GM04503 (cell line): ENCODE measurements around the gene SLC35F3.
"Not testable (repeated sequence)": the region's sequence is repeated elsewhere in the genome, so short reads cannot be mapped to it uniquely, and the experiment has no call there.

ENCODE experiments used
- DNase-seq: peaks from one replicate; pipeline ENCODE4 v3.0.0-alpha.2; 2012; ENCODE audit warnings: low read depth

The SLC35F3 gene

DNA sequence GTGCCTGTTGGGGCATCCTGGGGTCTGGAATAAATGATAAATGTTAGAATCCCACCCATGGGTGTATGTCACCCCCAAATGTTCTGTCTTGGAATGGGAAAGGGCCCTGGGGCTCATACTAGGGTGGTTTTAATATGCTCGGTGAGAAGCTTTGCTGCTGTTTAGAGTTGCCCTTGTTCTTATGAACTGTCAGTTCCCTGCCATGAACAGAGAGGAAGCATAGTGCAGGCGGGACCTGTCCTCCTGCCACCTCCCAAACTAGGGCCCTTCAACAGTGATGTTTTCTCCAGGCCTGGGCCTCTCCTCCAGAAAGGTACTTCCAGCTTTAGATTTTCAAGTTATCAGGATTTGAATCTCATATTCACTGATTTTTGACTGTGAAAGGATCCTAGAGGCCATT, 388.1 kb downstream of the SLC35F3 start:
- no peak for DNase-seq

DNA sequence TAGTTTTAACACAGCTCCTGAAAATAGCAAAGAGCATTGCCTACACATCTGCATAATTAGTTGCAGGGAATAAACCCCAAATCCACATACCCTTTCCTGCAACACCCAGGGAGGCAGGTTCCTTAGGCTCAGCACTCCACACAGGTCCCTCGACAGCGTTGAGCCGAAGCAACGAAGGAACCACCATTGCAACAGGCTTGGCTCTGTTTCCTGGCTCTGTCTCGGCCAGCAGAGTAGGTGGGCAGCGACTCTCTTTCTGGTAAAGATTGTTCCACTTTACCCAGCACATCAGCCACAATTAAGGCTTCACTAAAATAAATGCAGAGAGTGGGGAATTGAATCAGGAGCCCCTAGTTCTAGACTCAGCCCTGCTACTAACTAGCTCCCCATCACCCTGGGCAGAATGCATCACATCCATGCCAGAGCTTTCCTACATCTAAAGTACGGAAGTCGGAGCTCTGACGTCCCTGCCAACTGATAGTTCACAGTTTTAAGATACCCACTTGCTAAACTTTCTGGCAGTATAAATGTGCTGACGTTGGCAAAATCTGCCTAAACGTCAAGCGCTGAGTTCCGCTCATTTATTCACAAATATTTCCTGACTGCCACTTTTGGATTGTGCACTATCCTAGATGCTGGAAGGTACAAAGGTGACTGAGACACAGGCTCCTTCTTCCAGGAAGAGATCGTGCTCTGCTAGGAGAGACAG, 389.8 kb downstream of the SLC35F3 start:
- DNase-seq: no peak

DNA sequence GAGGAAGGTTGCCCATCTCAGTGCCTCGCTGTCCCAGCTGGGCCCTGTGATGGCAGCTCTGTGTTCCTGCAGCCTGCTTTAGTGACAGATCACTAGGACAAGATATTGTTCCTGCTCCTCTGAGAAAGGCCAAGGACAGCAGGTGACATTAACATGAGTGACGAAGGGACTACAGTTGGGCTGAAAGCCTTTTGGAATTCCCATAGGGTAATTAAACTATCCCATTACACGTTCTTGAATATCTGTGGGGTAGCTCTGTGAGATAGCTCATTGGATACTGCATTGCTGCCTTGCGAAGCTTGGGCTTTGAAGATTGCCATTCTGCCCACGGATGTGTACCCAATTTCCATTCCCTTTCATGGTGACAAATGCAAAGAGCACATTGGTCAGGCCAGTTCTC, 390.6 kb downstream of the SLC35F3 start:
- DNase-seq: no peak

DNA sequence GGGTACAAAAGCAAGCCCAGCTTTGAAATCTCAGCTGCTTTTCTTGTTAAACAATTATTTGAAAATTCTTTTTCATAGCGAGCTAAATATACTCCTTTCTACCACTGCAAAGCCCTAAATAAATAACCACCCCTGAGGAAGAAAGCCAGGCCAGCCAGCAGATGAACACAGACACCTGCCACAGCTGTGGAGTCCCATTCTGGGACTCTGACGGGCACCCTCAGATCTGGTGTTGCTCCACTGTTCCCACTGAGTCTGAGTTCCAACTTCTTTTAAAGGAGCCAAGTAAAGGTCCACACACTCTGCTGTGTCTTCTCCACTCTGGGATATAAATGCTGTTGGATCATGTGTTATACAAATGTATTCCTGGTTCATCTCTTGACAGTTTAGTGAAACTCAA, 391.1 kb downstream of the SLC35F3 start:
- no peak for DNase-seq

DNA sequence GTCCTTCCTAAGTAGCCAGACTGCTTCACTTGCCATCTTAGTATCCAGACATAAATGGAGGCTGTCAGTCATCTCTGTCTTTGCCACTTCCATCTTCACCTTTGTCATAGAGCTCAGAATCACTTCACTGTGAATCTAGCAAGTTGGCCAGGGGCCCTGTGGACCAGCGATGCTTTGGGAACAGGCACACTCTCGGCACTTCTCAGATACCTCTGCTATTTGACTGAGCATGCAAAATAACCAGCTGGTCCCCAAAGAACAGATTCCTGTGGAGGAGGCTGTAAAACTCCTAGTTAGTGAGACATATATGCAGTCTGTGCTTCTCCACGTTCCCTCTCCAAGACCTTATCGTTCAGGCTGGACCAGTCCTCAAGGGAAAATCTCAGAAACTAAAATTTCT, 392.0 kb downstream of the SLC35F3 start:
- DNase-seq: no peak

- no peak for DNase-seq
Observed at GRCh38 chr1:234297668-234298067, 393.2 kb downstream of the SLC35F3 start.

- no peak for DNase-seq
Observed at GRCh38 chr1:234300096-234300495, 395.6 kb downstream of the SLC35F3 start.

GRCh38 chr1:234301663-234302062, 397.2 kb downstream of the SLC35F3 start:
- DNase-seq: not testable (repeated sequence)

DNA sequence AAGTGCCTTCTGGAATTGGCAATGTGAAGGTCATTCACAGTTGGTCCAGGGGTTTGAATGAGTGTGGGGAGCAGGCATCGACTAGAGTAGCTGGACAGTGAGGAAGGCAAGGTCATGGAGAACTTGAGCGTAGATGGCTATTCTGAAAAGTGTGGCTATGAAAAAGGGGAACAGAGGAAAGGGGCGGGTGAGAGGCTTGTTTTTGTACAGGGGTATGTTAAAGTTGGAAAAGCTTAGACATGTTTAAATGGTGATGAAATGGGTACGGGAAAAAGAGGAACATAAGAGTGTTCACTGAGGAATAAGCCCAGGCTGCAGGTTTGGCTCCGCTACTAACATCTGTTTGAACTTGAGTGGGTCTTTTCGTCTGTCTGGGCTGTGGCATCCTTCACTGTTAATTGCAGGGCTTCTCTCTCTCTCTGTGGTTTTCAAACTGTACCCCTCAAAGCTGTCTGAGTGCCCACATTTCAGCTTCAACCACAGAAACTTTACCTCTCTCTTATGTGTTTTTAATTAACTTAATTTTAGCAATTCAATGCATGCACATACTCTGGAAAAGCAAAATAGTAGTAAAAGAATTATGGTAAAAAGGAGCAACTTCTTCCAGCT, 398.0 kb downstream of the SLC35F3 start:
- no peak for DNase-seq

- no peak for DNase-seq
Observed at GRCh38 chr1:234303231-234303630, 398.8 kb downstream of the SLC35F3 start.

- no peak for DNase-seq
Observed at GRCh38 chr1:234307726-234308125, 403.2 kb downstream of the SLC35F3 start.

DNA sequence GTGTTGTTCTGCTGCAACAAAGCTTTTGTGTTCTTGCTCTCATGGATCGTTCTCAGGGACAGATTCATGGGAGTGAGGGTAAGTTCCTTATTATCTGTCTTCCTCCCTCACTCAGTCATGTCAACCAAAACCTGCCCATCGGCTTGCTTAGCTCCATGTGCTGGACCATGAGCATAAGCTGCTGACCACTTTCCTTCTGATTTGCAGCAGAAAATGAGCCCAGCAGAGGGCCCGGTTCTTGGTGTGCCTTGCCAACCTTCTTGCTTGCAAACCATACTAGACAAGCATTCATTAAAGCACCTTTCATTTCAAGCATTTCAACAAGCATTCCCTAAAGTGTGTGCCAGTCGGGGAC, 404.7 kb downstream of the SLC35F3 start:
- no peak for DNase-seq

DNA sequence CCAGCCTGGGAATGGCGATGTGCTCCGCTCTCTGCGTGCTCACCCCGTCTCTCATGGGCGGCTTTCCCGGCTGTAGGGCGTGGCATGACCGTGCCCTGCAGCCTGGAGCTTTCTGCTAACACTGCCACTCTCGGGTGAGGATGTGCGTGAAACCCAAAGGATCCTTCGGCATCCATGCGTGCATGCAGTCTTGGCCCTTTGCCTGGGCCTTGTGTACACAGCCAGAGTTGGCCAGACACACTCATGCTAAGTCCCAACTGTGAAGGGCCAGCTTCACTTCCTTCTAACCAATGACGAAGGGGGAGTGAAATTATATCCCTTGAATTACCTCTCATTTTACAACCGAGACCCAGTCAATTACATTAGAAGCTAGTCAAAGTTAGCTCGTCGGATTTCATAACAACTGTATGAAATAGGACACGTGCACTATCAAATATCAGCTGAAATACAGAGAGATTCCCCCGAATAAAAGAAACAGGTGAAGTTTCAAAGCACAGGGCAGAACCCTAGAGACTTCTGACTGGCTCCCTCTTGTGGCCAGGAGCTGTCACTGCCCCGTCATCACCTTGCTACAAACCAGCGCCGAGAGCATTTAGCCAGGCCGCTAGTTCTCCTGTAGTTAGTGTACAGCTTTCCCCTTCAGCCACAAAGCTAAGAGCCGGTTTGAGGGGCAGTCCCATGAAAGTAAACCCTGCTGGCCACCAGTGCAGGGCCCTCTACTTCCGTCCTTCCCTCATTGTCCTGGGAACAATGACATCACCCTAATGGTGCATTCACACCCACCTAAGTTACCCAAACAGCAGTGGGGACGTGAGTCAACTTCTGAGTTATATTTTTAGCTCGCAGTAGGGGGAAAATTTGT, 405.4 kb downstream of the SLC35F3 start:
- no peak for DNase-seq

DNA sequence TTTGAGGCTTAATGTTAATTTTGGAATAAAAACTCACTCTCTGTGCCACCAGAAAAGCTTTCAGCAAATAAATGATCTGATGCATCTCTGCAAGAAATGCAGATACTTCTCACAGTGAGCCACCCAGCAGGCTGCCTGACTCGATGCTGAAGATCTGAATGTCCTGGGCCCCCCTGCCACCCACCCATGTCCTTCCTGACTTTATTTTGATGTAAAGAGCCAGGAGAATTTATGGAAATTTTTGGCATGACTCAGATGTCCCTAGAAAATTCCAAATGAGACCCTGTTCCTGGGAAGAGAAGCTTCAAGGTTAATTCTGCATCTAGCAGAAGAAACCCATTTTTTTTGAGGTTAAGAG, 406.0 kb downstream of the SLC35F3 start:
- DNase-seq: no peak

DNA sequence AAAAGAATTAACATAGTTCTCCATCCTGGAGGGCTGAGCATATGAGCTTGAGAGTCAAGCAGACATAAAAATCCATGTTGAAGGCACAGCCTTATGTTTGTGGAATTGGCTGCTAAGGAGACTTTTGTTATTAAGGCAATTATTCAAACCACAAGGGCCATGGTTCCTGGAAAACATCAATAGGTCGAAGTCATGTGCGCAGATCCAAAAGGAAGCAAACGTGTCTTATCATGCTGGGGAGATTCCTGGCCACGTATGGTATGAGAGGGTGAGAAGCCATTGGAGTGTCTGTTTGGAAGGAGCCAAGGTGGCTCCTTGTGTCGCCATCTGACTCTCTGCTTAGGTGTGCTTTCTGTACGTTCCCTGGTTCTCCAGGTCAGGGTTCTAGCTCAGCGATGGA, 406.9 kb downstream of the SLC35F3 start:
- no peak for DNase-seq

DNA sequence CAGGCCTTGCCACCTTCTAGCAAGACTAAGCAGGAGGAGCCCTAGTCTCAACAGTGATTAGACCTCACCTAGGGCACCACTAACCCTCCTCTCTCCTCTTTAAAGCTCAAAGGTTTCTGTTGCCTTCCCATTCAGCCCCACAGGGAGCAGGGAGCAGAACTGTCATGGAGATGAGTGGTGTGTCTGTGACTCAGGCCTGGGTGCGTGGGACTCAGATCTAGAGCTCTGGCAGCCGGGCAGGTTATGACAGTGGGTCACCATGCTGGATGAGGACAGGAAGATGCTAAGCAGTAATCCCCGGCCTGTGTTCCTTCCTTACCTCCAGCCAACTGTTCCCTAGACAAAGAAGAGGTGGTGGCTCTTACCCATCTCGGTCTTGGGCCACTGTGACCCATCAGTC, 408.7 kb downstream of the SLC35F3 start:
- no peak for DNase-seq

DNA sequence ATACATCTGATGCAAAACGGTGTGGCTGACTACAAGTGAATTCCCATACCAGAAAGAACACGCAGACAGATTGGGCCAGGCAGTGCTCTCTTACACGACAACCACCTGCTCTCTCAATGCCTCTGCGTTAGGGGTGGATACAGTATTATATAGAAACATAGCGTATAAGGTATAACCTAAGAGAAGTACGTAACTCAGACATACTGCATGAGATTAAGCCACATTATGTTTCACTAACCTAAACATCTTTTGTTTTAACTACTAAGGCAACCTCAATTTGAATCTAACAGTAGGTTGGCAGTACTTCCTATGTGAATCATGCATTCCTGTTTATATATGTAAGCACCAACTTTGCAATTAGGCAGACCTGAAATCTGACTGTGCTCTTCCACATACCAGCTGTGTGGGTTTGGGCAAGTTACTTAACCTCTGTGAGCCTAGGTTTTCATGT, 410.6 kb downstream of the SLC35F3 start:
- peak; percentile 16 for DNase-seq

DNA sequence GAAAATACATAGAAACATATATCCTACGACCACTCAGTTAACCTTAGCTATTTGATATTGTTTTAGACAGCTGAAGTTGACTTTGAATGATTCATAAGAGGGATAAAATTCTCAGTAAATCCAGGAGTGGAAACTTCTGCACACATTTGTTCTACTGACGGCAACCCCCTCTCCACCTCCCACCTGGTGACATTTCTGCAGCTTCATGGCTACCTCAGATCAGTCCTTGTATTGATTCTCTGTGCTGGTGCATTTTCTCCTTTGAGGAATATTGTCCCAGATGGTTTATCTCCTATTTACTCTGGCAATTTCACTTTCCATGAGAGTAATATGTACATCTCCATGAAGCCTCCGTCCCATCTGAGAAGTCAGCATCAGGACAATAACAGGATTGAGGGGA, 411.1 kb downstream of the SLC35F3 start:
- no peak for DNase-seq

- no peak for DNase-seq
Observed at GRCh38 chr1:234316486-234316885, 412.0 kb downstream of the SLC35F3 start.

DNA sequence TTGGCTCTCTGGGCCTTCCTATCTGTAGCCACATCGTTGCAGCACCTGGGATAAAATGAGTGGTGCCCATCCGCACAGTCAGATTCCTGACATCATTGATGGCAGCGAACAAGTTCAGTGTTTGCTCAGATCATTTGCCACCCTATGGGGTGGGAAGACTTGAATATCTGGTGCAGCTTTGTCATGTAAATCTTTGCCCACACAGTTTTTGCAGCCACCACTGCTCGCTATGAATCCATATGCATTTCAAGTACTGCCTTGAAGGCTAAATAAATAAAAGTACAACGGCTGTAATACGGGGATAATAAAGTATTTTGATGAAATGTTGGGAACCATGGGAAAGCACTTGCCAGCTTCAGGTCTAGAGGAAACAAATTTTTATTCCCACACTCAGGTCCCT, 412.5 kb downstream of the SLC35F3 start:
- no peak for DNase-seq

GRCh38 chr1:234320069-234320468, 415.6 kb downstream of the SLC35F3 start:
- no peak for DNase-seq

- DNase-seq: no peak
Observed at GRCh38 chr1:234320549-234320948, 416.1 kb downstream of the SLC35F3 start.

DNA sequence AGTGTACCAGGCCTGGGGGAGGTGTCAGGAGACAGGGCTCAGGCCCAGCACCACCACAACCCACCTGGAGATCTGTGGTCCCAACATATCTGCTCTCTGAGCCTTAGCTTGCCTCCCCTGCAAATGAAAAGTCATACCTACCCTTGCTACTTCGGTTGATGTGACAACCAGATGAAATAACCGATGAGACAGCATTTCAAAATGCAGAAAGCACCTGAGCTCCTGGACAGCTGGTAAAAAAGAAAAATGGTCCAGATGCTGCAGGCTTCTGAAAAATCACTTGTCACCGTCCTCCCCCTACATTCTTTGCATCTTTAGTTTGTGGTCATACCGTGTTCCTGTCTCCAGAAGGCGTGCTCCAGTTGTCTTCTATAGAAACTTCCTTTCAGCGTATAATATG, 416.8 kb downstream of the SLC35F3 start:
- DNase-seq: no peak
